AG09319 (cell line): ENCODE data around the gene TXNDC8.
"Not testable (repeated sequence)": the region's sequence is repeated elsewhere in the genome, so short reads cannot be mapped to it uniquely, and the experiment has no call there.

Experiments
- DNase-seq: peaks from one replicate; pipeline ENCODE4 v3.0.0-alpha.2; 2010; ENCODE audit warnings: low read depth; ENCODE audit errors: extremely low read depth
- CTCF ChIP-seq: IDR thresholded peaks from 2 replicates; pipeline ENCODE4 v1.5.1; 2011; ENCODE audit warnings: low read depth, mild to moderate bottlenecking, inconsistent platforms, low read length, moderate library complexity

Gene TXNDC8

GRCh38 chr9:110337727-110338126 lies at the start of gene TXNDC8:
Gene TXNDC8, minus strand, starts transcription at chr9:110337863.
- no peak for DNase-seq
- TF ChIP-seq CTCF, result no peak

- DNase-seq, result no peak
- TF ChIP-seq CTCF, result no peak
These were observed 45.8 kb upstream of the TXNDC8 start for GRCh38 chr9:110383491-110383890.

- TF ChIP-seq CTCF, result no peak
- no peak for DNase-seq
These were observed 45.1 kb upstream of the TXNDC8 start for GRCh38 chr9:110382731-110383130.

GRCh38 chr9:110371411-110372007 lies 33.8 kb upstream of the TXNDC8 start:
- TF ChIP-seq CTCF, result no peak
- no peak for DNase-seq

- TF ChIP-seq CTCF, result no peak
- DNase-seq, result no peak
These were observed 32.7 kb upstream of the TXNDC8 start for GRCh38 chr9:110370315-110370714.

- TF ChIP-seq CTCF, result no peak
- DNase-seq, result no peak
These were observed 26.8 kb upstream of the TXNDC8 start for GRCh38 chr9:110364451-110364850.

- not testable (repeated sequence) for DNase-seq
These were observed 21.3 kb upstream of the TXNDC8 start for GRCh38 chr9:110358992-110359391.

- no peak for DNase-seq
- TF ChIP-seq CTCF, result no peak
These were observed 19.8 kb upstream of the TXNDC8 start for GRCh38 chr9:110357505-110357904.
